GM12878 (cell line): ENCODE data around the gene ACOT7. TPM values are rescaled to one million over a fixed set of nuclear protein-coding genes. Genes with fewer than 3 reads are reported as not detected.

Source experiments
- polyA plus RNA-seq, 11 experiments: library from polyadenylated mRNA; depleted of rRNA in 4 of 11; unstranded in 6 of 11; stranded (reverse) in 5 of 11; fragments of >200 nt; fragmentation: Nextera tagmentation in 4 of 11; fragmentation: Illumina TruSeq in 1 of 11; extraction: Ambion mirVana in 4 of 11; extraction: Trizol in 1 of 11; gene quantifications; 1 replicate in 1 of 11; 2 replicates in 10 of 11; pipeline versions ENCODE4 v1.2.1 to v1.2.3, GENCODE V29; 2011 to 2016; ENCODE audit warnings: inconsistent platforms in 2 of 11, missing spikeins in 2 of 11, low read depth in 1 of 11
- total RNA-seq, 4 experiments: library from RNA; depleted of rRNA in 3 of 4; stranded (reverse); fragments of >200 nt in 3 of 4; fragmentation: Illumina TruSeq in 1 of 4; extraction: Trizol in 1 of 4; gene quantifications; 2 replicates each; pipeline versions ENCODE4 v1.2.1 to v1.2.3, GENCODE V29; 2013 to 2021
- TF ChIP-seq, protein P1 (sequence below): fragments of 450-650 bp; IDR thresholded peaks from 2 replicates; pipeline ENCODE4 v1.6.1; 2017; ENCODE audit warnings: mild to moderate bottlenecking, moderate library complexity
- TF ChIP-seq, protein P2 (sequence below): fragments of 450-650 bp; IDR thresholded peaks from 2 replicates; pipeline ENCODE4 v1.6.1; 2017; ENCODE audit warnings: low read depth, mild to moderate bottlenecking, moderate library complexity
- TF ChIP-seq, protein P3 (sequence below): IDR thresholded peaks from 2 replicates; pipeline ENCODE4 v1.6.1; 2012; ENCODE audit warnings: mild to moderate bottlenecking, low read depth, low read length

The ACOT7 gene
- total and polyA plus RNA-seq, 10 of the 15 experiments (the other 5 are each of a cell fraction or from before 2014, with no cell fraction given): 8.9 to 206 (median 61.2) TPM

DNA sequence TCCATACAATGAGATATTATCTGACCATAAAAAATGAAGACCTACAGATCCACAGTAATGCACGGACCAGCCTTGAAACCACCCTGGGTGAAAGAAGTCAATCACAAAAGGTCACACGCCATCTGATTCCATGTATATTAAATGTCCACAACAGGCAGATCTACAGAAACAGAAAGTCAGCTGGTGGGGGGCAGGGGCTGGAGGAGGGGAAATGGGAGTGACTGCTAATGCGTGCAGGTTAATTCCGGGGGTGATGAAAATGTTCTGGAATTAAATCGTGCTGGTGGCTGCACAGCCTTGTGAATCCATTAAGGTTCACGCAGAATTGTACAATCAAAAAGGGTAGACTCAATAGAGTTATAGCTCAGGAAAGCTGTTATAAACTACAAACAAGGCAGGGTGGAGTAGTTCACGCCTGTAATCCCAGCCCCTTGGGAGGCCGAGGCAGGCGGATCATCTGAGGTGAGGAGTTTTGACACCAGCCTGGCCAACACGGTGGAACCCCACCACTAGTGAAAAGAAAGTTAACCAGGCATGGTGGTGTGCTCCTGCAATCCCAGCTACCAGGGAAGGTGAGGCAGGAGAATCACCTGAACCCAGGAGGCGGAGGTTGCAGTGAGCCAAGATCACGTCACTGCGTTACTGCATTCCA lies 32.3 kb downstream of the ACOT7 start (continued):
- TF ChIP-seq, protein P1, sequence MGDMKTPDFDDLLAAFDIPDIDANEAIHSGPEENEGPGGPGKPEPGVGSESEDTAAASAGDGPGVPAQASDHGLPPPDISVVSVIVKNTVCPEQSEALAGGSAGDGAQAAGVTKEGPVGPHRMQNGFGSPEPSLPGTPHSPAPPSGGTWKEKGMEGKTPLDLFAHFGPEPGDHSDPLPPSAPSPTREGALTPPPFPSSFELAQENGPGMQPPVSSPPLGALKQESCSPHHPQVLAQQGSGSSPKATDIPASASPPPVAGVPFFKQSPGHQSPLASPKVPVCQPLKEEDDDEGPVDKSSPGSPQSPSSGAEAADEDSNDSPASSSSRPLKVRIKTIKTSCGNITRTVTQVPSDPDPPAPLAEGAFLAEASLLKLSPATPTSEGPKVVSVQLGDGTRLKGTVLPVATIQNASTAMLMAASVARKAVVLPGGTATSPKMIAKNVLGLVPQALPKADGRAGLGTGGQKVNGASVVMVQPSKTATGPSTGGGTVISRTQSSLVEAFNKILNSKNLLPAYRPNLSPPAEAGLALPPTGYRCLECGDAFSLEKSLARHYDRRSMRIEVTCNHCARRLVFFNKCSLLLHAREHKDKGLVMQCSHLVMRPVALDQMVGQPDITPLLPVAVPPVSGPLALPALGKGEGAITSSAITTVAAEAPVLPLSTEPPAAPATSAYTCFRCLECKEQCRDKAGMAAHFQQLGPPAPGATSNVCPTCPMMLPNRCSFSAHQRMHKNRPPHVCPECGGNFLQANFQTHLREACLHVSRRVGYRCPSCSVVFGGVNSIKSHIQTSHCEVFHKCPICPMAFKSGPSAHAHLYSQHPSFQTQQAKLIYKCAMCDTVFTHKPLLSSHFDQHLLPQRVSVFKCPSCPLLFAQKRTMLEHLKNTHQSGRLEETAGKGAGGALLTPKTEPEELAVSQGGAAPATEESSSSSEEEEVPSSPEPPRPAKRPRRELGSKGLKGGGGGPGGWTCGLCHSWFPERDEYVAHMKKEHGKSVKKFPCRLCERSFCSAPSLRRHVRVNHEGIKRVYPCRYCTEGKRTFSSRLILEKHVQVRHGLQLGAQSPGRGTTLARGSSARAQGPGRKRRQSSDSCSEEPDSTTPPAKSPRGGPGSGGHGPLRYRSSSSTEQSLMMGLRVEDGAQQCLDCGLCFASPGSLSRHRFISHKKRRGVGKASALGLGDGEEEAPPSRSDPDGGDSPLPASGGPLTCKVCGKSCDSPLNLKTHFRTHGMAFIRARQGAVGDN: no peak
- TF ChIP-seq, protein P2, sequence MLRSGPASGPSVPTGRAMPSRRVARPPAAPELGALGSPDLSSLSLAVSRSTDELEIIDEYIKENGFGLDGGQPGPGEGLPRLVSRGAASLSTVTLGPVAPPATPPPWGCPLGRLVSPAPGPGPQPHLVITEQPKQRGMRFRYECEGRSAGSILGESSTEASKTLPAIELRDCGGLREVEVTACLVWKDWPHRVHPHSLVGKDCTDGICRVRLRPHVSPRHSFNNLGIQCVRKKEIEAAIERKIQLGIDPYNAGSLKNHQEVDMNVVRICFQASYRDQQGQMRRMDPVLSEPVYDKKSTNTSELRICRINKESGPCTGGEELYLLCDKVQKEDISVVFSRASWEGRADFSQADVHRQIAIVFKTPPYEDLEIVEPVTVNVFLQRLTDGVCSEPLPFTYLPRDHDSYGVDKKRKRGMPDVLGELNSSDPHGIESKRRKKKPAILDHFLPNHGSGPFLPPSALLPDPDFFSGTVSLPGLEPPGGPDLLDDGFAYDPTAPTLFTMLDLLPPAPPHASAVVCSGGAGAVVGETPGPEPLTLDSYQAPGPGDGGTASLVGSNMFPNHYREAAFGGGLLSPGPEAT: no peak
- TF ChIP-seq, protein P3, sequence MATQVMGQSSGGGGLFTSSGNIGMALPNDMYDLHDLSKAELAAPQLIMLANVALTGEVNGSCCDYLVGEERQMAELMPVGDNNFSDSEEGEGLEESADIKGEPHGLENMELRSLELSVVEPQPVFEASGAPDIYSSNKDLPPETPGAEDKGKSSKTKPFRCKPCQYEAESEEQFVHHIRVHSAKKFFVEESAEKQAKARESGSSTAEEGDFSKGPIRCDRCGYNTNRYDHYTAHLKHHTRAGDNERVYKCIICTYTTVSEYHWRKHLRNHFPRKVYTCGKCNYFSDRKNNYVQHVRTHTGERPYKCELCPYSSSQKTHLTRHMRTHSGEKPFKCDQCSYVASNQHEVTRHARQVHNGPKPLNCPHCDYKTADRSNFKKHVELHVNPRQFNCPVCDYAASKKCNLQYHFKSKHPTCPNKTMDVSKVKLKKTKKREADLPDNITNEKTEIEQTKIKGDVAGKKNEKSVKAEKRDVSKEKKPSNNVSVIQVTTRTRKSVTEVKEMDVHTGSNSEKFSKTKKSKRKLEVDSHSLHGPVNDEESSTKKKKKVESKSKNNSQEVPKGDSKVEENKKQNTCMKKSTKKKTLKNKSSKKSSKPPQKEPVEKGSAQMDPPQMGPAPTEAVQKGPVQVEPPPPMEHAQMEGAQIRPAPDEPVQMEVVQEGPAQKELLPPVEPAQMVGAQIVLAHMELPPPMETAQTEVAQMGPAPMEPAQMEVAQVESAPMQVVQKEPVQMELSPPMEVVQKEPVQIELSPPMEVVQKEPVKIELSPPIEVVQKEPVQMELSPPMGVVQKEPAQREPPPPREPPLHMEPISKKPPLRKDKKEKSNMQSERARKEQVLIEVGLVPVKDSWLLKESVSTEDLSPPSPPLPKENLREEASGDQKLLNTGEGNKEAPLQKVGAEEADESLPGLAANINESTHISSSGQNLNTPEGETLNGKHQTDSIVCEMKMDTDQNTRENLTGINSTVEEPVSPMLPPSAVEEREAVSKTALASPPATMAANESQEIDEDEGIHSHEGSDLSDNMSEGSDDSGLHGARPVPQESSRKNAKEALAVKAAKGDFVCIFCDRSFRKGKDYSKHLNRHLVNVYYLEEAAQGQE: no peak
